ENCODE data around the gene ADRA2B. TPM values are rescaled to one million over a fixed set of nuclear protein-coding genes. Genes with fewer than 3 reads are reported as not detected.
A peak's percentile ranks its signal among the peaks of the same experiment; 100 is the strongest.

The ADRA2B gene
- total and polyA plus RNA-seq, 9 donors, result 0.48 to 1.8 (median 1.0) TPM

GRCh38 chr2:96146881-96147592, 30.7 kb upstream of the ADRA2B start:
- H3K27me3 ChIP-seq, result no peaks in the 10 kb centered on the region
- no peak overlapping the region for H3K4me3 ChIP-seq
- intact Hi-C loops (cut with DNase I), result loop anchor here in 2 of 4 donors (5.0 to 10.0 kb wide), 2 partner anchors 110 to 118 kb away; partner anchors contain the start of genes CIAO1 (in 1 of the 2) and TMEM127 (in 1 of the 2)
- no peak overlapping the region for H3K27ac ChIP-seq
- no peaks in the 10 kb centered on the region for H3K36me3 ChIP-seq
- peaks cover 6% of the 10 kb centered on the region for H3K4me1 ChIP-seq (ENCODE audit: insufficient read depth)
- 81 to 88% (median 83%) methylated on average over 9 of the region's 9 CpGs for WGBS, 3 donors
- peak in 4 of 5 donors; percentile 9 to 33 (median 20) for DNase-seq
- no peaks in the 10 kb centered on the region for H3K9me3 ChIP-seq
- TF ChIP-seq POLR2A (IDR thresholded peaks at IDR 0.05) (no peak), EP300 (IDR thresholded peaks at IDR 0.05) (no peak), CTCF (IDR thresholded peaks at IDR 0.05) (no peak)

- H3K4me1 ChIP-seq (ENCODE audit: insufficient read depth), result peaks cover 6% of the 10 kb centered on the region
- 41 to 50% (median 43%) methylated on average over 19 to 20 of the region's 20 CpGs for WGBS, 3 donors
- DNase-seq, result peak in 4 of 5 donors; percentile 26 to 57 (median 45)
- H3K36me3 ChIP-seq, result no peaks in the 10 kb centered on the region
- H3K4me3 ChIP-seq, result no peak overlapping the region
- no peak overlapping the region for H3K27ac ChIP-seq
- no peaks in the 10 kb centered on the region for H3K27me3 ChIP-seq
- intact Hi-C loops (cut with DNase I), result loop anchor here in 2 of 4 donors (5.0 to 10.0 kb wide), 2 partner anchors 111 to 118 kb away; partner anchors contain the start of genes CIAO1 (in 1 of the 2) and TMEM127 (in 1 of the 2)
- H3K9me3 ChIP-seq, result no peaks in the 10 kb centered on the region
- TF ChIP-seq POLR2A (IDR thresholded peaks at IDR 0.05), result no peak
- TF ChIP-seq EP300 (IDR thresholded peaks at IDR 0.05), result no peak
- no peak for TF ChIP-seq CTCF (IDR thresholded peaks at IDR 0.05)
Measured at GRCh38 chr2:96146153-96146880, 29.9 kb upstream of the ADRA2B start.

- no peak overlapping the region for H3K4me3 ChIP-seq
Measured at GRCh38 chr2:96145848-96146152, 29.4 kb upstream of the ADRA2B start.

More at GRCh38 chr2:96145848-96146152, 29.4 kb upstream of the ADRA2B start:
- Histone ChIP-seq H3K27ac (no peak overlapping the region), H3K27me3 (no peaks in the 10 kb centered on the region), H3K9me3 (no peaks in the 10 kb centered on the region), H3K36me3 (no peaks in the 10 kb centered on the region), H3K4me1 (ENCODE audit: insufficient read depth) (peaks cover 6% of the 10 kb centered on the region)
- DNase-seq, result peak in 1 of 5 donors; percentile 24
- no peak for TF ChIP-seq CTCF (IDR thresholded peaks at IDR 0.05)
- no peak for TF ChIP-seq POLR2A (IDR thresholded peaks at IDR 0.05)
- no peak for TF ChIP-seq EP300 (IDR thresholded peaks at IDR 0.05)
- intact Hi-C loops (cut with DNase I), result loop anchor here in 2 of 4 donors (5.0 to 10.0 kb wide), 2 partner anchors 112 to 119 kb away; partner anchors contain the start of genes CIAO1 (in 1 of the 2) and TMEM127 (in 1 of the 2)
- WGBS, 3 donors, result 19 to 28% (median 21%) methylated on average over 3 of the region's 3 CpGs
